Fibroblast of villous mesenchyme (primary cell): Measurements from ENCODE around the gene PPP4C. TPM values are rescaled to one million over a fixed set of nuclear protein-coding genes. Genes with fewer than 3 reads are reported as not detected.

Source experiments
- DNase-seq: peaks from one replicate; pipeline ENCODE4 v3.0.0-alpha.2; 2010; ENCODE audit warnings: low read depth
- H3K4me3 ChIP-seq: 2 replicates; pipeline ENCODE4 v1.5.1; 2011; ENCODE audit warnings: low read depth, mild to moderate bottlenecking, low read length
- total RNA-seq: library from RNA; depleted of rRNA; stranded (reverse); fragments of >200 nt; gene quantifications from 2 replicates; pipeline ENCODE4 v1.2.3, GENCODE V29; 2012
- TF ChIP-seq, protein P1 (sequence below): IDR thresholded peaks from 2 replicates; pipeline ENCODE4 v1.5.1; 2012; ENCODE audit warnings: low read depth, mild to moderate bottlenecking, low read length; ENCODE audit not compliant: insufficient read depth

The PPP4C gene
- total RNA-seq, 1 donor = 209 TPM

DNA sequence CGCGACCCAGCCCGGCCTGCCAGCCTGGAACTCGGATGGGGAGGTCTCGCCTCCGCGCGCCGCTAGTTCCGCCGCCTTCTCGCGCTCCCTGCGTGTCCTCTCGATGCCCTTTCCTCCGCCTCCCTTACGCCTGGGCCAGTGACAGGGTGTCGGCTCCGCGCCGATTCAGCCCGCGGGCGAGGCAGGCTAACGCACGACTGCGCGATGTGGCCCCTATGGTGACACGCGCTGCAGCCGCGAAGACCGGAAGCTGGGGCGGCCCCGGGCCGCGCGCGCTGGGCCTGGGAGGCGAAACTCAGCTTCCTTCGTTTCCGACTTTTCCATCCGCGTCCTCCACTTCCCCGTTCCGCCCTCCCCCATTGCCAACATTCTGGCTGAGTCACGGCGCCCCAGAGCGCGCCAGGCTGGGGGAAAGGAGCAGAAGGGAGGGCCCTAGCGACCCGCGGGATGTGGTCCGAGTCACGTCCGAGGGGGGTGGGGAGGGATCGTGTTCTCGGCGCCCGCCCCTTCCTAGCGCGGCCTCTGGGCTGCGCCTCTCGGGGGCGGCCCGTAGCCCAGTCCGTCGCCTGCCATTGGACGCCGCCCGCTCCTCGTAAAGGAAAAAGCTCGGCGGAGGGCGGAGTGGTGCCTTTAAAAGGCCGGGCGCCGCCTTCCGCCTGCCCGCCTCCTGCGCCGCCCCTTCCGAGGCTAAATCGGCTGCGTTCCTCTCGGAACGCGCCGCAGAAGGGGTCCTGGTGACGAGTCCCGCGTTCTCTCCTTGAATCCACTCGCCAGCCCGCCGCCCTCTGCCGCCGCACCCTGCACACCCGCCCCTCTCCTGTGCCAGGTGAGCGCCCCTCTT, 10.5 kb upstream of the PPP4C start, which contains the start of gene ALDOA:
ALDOA (plus strand) TSS at position 659 of the 841 bp plus-strand sequence. CDS start 1,138 bp downstream, outside the sequence.
- TF ChIP-seq, protein P1, sequence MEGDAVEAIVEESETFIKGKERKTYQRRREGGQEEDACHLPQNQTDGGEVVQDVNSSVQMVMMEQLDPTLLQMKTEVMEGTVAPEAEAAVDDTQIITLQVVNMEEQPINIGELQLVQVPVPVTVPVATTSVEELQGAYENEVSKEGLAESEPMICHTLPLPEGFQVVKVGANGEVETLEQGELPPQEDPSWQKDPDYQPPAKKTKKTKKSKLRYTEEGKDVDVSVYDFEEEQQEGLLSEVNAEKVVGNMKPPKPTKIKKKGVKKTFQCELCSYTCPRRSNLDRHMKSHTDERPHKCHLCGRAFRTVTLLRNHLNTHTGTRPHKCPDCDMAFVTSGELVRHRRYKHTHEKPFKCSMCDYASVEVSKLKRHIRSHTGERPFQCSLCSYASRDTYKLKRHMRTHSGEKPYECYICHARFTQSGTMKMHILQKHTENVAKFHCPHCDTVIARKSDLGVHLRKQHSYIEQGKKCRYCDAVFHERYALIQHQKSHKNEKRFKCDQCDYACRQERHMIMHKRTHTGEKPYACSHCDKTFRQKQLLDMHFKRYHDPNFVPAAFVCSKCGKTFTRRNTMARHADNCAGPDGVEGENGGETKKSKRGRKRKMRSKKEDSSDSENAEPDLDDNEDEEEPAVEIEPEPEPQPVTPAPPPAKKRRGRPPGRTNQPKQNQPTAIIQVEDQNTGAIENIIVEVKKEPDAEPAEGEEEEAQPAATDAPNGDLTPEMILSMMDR = no peak
- H3K4me3 ChIP-seq = peak within 1 kb of the TSS; percentile 92
- peak; percentile 99 for DNase-seq

DNA sequence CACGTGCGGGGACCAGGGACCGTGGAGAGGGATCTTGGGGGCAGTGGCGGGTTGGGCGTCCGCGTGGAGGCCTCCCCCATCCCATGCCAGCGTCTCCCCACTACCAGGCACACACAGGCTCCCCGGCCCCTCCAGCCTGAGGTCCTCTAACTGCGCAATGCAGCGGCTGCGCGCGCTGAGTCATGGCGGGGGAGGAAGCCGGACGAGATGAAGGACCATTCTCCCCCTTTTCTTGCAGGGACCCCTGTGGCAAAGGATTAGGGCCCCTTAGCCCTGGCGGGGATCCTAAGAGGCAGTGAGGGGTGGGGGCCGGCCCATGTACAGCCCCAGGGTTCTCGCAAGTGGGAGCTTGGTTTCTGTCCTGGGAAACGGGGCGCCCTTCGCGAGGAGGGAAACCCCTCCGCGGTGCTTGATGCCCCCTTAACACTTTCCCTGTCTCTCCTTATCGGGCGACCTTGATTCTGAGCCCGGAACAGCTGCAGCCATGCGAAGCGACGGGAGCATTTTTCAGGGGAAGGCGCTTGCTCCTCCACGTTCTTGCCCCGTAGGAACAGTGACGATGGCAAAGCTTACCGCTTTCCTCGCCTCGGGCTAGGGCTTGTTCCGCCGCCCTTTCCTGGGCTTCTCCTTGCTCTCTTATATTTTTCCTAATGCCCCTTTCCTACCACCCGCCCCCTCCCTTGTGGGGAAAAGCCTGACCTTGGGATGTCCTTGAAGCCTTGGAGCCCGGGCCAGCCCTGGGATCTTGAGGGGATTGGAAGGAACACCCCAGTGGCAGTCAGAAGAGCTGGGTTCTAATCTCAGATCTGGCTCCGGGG, 9.6 kb upstream of the PPP4C start:
- TF ChIP-seq, protein P1 = no peak
- DNase-seq = peak; percentile 79
- H3K4me3 ChIP-seq = peak overlapping the region; percentile 92

DNA sequence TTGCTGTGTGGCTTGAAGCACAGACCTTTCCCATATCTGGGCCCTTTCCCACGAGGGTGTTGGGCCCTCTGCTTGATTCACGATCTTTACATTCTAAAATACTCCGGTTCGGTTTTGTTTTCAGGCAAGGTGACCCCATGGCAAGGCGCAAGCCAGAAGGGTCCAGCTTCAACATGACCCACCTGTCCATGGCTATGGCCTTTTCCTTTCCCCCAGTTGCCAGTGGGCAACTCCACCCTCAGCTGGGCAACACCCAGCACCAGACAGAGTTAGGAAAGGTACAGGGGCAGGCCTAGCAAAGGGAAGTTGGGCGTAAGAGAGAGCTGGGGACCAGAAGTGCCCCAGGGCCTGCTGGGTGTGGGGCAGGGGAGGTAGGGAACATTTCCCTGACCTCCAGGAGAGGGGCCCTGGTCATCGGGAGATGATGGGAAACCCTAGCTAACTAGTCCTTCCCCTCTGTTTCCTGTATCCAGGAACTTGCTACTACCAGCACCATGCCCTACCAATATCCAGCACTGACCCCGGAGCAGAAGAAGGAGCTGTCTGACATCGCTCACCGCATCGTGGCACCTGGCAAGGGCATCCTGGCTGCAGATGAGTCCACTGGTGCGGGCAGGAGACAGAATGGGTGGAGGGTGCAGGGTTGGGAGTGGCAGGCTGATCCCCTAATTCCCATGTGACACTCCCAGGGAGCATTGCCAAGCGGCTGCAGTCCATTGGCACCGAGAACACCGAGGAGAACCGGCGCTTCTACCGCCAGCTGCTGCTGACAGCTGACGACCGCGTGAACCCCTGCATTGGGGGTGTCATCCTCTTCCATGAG, 8.8 kb upstream of the PPP4C start:
- TF ChIP-seq, protein P1 = no peak
- peak overlapping the region; percentile 92 for H3K4me3 ChIP-seq
- no peak for DNase-seq

DNA sequence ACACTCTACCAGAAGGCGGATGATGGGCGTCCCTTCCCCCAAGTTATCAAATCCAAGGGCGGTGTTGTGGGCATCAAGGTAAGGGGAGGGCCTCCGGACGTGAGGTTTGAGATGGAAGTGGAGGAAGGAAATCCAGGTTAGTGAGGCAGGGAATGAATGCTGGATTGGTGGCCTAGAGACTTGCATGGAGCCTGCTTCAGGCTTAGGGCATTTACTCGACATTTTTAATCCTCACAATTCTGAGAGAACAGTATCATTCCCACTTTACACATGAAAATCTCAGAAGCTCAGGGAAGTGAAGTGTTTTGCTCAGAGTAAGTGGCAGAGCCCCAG, 8.2 kb upstream of the PPP4C start:
- DNase-seq = no peak
- TF ChIP-seq, protein P1 = no peak
- H3K4me3 ChIP-seq = peak overlapping the region; percentile 92

DNA sequence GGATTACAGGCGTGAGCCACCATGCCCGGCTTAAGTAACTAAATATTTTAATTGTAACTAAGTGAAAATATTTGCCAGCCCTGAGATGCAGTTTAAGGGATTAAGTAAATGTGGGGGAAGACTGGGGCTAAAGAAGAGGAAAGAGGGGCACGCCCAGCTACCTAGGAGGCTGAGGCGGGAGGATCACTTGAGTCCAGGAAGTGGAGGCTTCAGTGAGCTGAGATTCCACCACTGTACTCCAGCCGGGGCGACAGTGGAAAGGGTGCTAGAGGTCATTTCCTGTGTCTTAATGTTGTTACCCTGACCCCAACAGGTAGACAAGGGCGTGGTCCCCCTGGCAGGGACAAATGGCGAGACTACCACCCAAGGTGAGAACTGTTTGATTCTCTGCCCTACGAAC, 7.5 kb upstream of the PPP4C start:
- H3K4me3 ChIP-seq = no peak overlapping the region
- no peak for DNase-seq
- TF ChIP-seq, protein P1 = no peak
